Naive thymus-derived CD8-positive, alpha-beta T cell (primary cell): ENCODE measurements around the gene PKP3. TPM values are rescaled to one million over a fixed set of nuclear protein-coding genes. Genes with fewer than 3 reads are reported as not detected.
"Not testable (repeated sequence)": the region's sequence is repeated elsewhere in the genome, so short reads cannot be mapped to it uniquely, and the experiment has no call there.

ENCODE experiments used
- ATAC-seq, 2 donors: fragments of 150-1000 bp; cut with Tn5 transposase in 1 of 2; sonication (Bioruptor Pico), chemical (Tn5 transposase) in 1 of 2; 1 replicate in 1 of 2; 2 replicates in 1 of 2; pipeline ENCODE4 v1.10.0; 2021; ENCODE audit warnings: mild to moderate bottlenecking in 2 of 2, moderate library complexity in 2 of 2
- POLR2A ChIA-PET: fragments of 350-600 bp; sonication (Branson Sonifier 250); formaldehyde crosslinking; loops from one replicate; lab custom pipeline; 2021; ENCODE audit warnings: antibody characterized with exemption; lab: Charles Lee
- DNase-seq, 10 donors: peaks; one replicate each; pipeline versions ENCODE4 v3.0.0 to v3.0.0-alpha.2; 2020 to 2022
- H3K27ac Mint-ChIP-seq, 10 donors: one replicate each; pipeline ENCODE4 v1.8.0; 2020 to 2022; ENCODE audit warnings: mild to moderate bottlenecking in 10 of 10, mixed read lengths in 10 of 10, moderate library complexity in 4 of 10, inconsistent platforms in 1 of 10
- H3K27me3 Mint-ChIP-seq, 5 donors: one replicate each; pipeline ENCODE4 v1.8.0; 2021 to 2022; ENCODE audit warnings: mixed read lengths in 5 of 5
- H3K36me3 Mint-ChIP-seq, 3 donors: one replicate each; pipeline ENCODE4 v1.8.0; 2020 to 2022; ENCODE audit warnings: mixed read lengths in 3 of 3, mild to moderate bottlenecking in 2 of 3, inconsistent platforms in 1 of 3
- H3K4me1 Mint-ChIP-seq, 4 donors: one replicate each; pipeline ENCODE4 v1.8.0; 2021 to 2022; ENCODE audit warnings: mixed read lengths in 4 of 4
- H3K4me3 Mint-ChIP-seq, 10 donors: one replicate each; pipeline ENCODE4 v1.8.0; 2020 to 2022; ENCODE audit warnings: mild to moderate bottlenecking in 10 of 10, mixed read lengths in 10 of 10, moderate library complexity in 6 of 10, inconsistent platforms in 1 of 10
- H3K9me3 Mint-ChIP-seq, 9 donors: one replicate each; pipeline ENCODE4 v1.8.0; 2020 to 2022; ENCODE audit warnings: mixed read lengths in 9 of 9, mild to moderate bottlenecking in 3 of 9, inconsistent platforms in 1 of 9, moderate library complexity in 1 of 9
- polyA plus RNA-seq, 3 donors: library from polyadenylated mRNA; unstranded; fragments of 300-500 nt; fragmentation: Illumina TruSeq; gene quantifications; one replicate each; pipeline ENCODE4 v1.2.3, GENCODE V29; 2021
- total RNA-seq, 8 experiments: library from RNA in 2 of 8; stranded (reverse) in 2 of 8; gene quantifications; one replicate each; pipeline ENCODE4 v1.2.3 and lab custom pipeline; 2021 to 2026

PKP3 gene
- total and polyA plus RNA-seq, 5 experiments from 2014 or later = 0.15 to 0.47 (median 0.23) TPM; not detected in 1

DNA sequence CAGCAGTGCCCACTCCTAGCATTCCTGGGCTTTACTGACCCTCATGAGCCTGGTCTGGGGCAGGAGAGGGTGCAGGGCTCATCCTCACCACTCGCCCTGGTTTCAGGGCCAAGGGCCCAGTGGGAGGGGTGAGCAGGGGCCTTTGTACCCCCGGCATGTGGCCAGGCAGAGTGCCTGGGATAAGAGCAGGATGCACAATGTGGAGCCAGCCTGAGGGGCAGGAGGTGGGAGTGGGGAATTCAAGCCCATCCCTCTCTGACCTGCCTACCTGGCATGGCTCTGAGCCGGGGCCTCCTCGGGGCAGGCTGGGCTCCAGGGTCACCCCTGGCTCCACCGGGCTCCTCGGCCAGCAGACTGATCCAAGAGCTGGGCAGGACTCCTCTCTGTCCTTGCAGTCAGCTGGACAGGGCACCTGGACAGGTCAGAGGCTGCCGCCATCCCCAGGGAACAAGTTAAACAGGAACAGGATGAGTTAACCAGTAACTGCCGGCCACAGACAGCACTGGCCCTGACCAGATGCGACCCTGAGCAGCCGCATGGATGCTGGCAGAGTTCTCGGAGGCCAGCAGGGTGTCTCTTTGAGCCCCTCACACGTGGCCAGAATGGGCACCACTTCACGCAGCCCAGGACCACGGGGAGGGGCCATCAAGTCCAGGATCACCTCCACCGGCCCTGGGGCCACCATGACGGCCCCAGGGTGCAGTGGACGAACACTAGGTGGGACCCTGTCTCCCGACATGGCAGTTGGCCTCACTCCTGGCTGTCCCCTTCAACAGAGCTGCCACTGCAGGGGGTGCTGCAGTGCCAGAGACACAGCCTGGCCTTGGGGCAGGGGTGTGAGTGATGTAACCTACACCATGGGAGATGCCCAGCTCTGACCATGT is 15.8 kb downstream of the PKP3 start:
- Mint-ChIP-seq H3K4me3 (peak overlapping the region in 1 of 10 donors; percentile 4), H3K27me3 (no peaks in the 10 kb centered on the region), H3K4me1 (peaks cover 12 to 45% (median 32%) of the 10 kb centered on the region in 4 donors), H3K36me3 (peaks cover 0 to 9% (median 3%) of the 10 kb centered on the region in 3 donors), H3K27ac (peak overlapping the region in 3 of 10 donors; percentile 18 to 69 (median 37)), H3K9me3 (no peaks in the 10 kb centered on the region)
- DNase-seq (peak in 1 of 10 donors; percentile 3), ATAC-seq (no peak)
- POLR2A ChIA-PET = interaction anchor here (0.7 to 6.4 kb wide), 4 partner anchors 32 to 94 kb away, joined by 3 to 135 read pairs (median 3); partner anchors contain the start of genes ANO9 and PTDSS2

DNA sequence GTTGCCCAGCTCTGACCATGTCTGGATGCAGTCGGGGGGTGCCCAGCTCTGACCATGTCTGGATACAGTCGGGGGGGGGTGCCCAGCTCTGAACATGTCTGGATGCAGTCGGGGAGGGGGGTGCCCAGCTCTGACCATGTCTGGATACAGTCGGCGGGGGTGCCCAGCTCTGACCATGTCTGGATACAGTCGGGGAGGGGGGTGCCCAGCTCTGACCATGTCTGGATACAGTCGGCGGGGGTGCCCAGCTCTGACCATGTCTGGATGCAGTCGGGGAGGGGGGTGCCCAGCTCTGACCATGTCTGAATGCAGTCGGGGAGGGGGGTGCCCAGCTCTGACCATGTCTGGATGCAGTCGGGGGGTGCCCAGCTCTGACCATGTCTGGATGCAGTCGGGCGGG is 16.7 kb downstream of the PKP3 start:
- H3K4me3 Mint-ChIP-seq, H3K36me3 Mint-ChIP-seq, H3K27me3 Mint-ChIP-seq, DNase-seq, H3K9me3 Mint-ChIP-seq, H3K27ac Mint-ChIP-seq, ATAC-seq: not testable (repeated sequence)
- H3K4me1 Mint-ChIP-seq = peaks cover 10 to 42% (median 34%) of the 10 kb centered on the region in 4 donors
- POLR2A ChIA-PET = interaction anchor here (0.6 to 6.4 kb wide), 5 partner anchors 33 to 203 kb away, joined by 3 to 135 read pairs (median 3); partner anchors contain the start of genes BET1L, PTDSS2 and RIC8A

DNA sequence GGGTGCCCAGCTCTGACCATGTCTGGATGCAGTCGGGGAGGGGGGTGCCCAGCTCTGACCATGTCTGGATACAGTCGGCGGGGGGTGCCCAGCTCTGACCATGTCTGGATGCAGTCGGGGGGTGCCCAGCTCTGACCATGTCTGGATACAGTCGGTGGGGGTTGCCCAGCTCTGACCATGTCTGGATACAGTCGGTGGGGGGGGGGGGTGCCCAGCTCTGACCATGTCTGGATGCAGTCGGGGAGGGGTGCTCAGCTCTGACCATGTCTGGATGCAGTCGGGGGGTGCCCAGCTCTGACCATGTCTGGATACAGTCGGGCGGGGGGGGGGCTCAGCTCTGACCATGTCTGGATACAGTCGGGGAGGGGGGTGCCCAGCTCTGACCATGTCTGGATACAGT is 17.5 kb downstream of the PKP3 start:
- not testable (repeated sequence) for ATAC-seq, H3K27me3 Mint-ChIP-seq, H3K36me3 Mint-ChIP-seq, H3K27ac Mint-ChIP-seq, H3K9me3 Mint-ChIP-seq, H3K4me3 Mint-ChIP-seq, DNase-seq
- H3K4me1 Mint-ChIP-seq = peaks cover 12 to 46% (median 40%) of the 10 kb centered on the region in 4 donors
- POLR2A ChIA-PET = interaction anchor here (0.6 to 7.9 kb wide), 3 partner anchors 10 to 204 kb away, joined by 3 to 144 read pairs (median 3); partner anchors contain the start of genes BET1L, PTDSS2 and RIC8A

DNA sequence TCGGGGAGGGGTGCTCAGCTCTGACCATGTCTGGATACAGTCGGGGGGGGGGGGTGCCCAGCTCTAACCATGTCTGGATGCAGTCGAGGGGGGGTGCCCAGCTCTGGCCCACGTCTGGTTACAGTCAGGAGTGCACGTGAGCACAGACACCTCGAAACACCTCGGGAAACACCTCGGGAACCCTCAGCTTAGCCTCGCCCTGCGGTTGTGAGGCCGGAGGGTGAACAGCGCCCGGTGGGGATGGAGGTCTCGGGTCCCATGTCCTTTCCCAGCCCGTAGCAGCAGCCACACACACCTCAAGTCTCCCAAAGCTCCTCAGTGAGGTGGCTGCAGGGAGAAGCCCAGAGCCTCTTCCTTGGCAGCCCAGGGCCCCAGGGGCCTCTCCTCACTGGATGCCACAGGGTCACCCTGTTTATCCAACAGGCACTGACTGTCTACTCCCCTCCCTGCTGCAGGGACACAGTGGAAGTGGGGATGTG is 18.7 kb downstream of the PKP3 start:
- Mint-ChIP-seq H3K27ac (peak overlapping the region in 8 of 10 donors; percentile 9 to 90 (median 70)), H3K4me3 (peak overlapping the region; percentile 77 to 100 (median 86)), H3K27me3 (no peaks in the 10 kb centered on the region), H3K36me3 (peaks cover 0 to 4% (median 3%) of the 10 kb centered on the region in 3 donors), H3K9me3 (no peaks in the 10 kb centered on the region), H3K4me1 (peaks cover 12 to 45% (median 41%) of the 10 kb centered on the region in 4 donors)
- POLR2A ChIA-PET = interaction anchor here (0.6 to 7.9 kb wide), 4 partner anchors 9 to 123 kb away, joined by 3 to 144 read pairs (median 4); partner anchors contain the start of genes HRAS and PTDSS2
- peak in 1 of 10 donors; percentile 1 for DNase-seq
- no peak for ATAC-seq

DNA sequence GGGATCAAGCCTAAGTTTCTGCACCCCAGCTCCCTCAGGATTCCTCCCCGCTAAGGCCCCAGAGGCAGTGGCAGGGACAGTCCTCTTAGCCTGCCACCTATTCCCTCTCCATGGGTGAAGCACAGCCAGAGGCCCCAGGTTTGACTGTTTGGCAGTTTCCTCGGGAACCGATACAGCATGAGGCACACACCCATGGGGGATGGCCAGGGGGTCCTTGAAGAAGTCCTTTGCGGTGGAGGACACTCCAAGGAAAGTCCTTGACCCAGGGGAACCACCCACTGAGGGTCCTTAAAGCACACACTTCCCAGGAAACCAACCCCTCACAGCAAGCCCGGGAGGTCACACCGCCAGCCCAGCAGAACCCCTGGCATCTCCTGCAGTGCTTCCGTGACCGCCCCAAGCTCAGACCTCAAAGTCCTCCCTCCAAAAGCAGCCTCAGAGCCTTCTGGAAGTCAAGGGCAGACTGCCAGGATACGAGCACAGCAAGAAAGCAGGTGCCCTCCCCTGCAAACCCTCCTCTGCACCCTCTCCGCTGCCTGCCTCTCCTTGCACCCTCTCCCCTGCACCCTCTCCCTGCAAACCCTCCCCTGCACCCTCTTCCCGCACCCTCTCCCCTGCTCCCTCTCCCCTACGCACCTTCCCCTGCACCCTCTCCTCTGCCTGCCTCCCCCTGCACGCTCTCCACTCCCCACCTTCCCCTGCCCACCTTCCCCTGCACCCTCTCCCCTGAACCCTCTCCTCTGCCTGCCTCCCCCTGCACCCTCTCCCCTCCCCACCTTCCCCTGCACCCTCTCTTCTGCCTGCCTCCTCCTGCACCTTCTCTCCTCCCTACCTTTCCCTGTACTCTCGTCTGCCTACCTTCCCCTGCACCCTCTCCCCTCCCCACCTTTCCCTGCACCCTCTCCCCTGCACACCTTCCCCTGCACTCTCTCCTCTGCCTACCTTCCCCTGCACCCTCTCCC is 19.4 kb downstream of the PKP3 start:
- Mint-ChIP-seq H3K27ac (peak overlapping the region; percentile 40 to 91 (median 82)), H3K4me1 (peaks cover 12 to 44% (median 43%) of the 10 kb centered on the region in 4 donors), H3K27me3 (no peaks in the 10 kb centered on the region), H3K9me3 (no peaks in the 10 kb centered on the region), H3K4me3 (peak overlapping the region; percentile 77 to 100 (median 86)), H3K36me3 (peaks cover 0 to 3% (median 3%) of the 10 kb centered on the region in 3 donors)
- ATAC-seq (peak in 1 of 2 donors; percentile 4), DNase-seq (peak in 3 of 10 donors; percentile 13 to 34 (median 27))
- POLR2A ChIA-PET = interaction anchor here (0.6 to 7.9 kb wide), 12 partner anchors 8 to 206 kb away, joined by 3 to 144 read pairs (median 12); partner anchors contain the start of genes ANO9, BET1L, HRAS and PHRF1

DNA sequence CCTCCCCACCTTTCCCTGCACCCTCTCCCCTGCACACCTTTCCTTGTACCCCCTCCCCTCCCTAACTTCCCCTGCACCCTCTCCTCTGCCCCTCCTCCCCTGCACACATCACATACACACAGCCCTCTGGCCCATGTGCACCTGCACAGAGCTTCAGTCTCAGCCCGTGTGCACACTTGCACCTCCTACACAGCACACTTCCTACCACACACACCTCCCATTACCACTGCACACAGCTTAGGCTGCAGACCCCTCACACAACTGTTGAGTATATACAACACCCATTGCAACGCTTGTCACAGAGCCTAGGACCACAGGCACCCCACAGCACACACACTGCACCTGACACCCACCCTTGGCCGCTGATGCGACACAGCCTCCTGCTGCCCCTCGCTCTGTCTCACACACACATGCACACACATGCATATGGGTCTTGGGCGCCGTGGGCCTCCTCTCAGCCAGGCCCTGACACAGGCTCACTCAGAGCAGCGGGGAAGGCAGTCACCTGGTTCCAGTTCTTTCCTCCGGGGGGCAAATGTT is 20.4 kb downstream of the PKP3 start:
- Mint-ChIP-seq H3K9me3 (no peaks in the 10 kb centered on the region), H3K27me3 (no peaks in the 10 kb centered on the region), H3K36me3 (peaks cover 0 to 3% (median 3%) of the 10 kb centered on the region in 3 donors), H3K27ac (peak overlapping the region; percentile 91 to 97 (median 95)), H3K4me1 (peaks cover 9 to 44% (median 33%) of the 10 kb centered on the region in 4 donors), H3K4me3 (peak overlapping the region; percentile 92 to 100 (median 98))
- DNase-seq (peak in 3 of 10 donors; percentile 16 to 30 (median 19)), ATAC-seq (peak; percentile 36 to 38)
- POLR2A ChIA-PET = interaction anchor here (0.6 to 7.9 kb wide), 19 partner anchors 9 to 405 kb away, joined by 3 to 144 read pairs (median 4); partner anchors contain the start of genes ANO9, BET1L, PHRF1 and PNPLA2

DNA sequence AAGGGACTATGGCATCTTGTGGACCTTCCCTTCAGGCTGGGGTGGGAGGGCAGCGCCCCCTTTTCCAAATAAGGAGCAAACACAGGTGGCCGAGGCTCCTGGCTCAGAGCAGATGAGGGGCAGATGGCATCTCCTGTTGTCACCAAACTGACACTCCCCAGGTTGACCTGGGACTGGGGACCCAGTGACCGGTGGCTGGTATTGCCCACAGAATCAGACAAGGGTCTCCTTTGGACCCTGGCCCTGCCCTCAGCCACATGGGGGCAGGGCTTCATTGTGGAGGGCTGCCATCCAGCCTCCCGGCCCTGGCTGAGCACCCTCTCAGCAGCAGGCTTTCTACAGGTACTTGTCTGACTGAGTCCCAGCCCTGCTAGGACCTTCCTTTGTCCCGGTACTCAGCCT is 21.6 kb downstream of the PKP3 start:
- Mint-ChIP-seq H3K4me1 (peaks cover 9 to 44% (median 32%) of the 10 kb centered on the region in 4 donors), H3K4me3 (peak overlapping the region; percentile 92 to 100 (median 98)), H3K9me3 (no peaks in the 10 kb centered on the region), H3K36me3 (peaks cover 0 to 3% (median 0%) of the 10 kb centered on the region in 3 donors), H3K27ac (peak overlapping the region; percentile 91 to 97 (median 95)), H3K27me3 (no peaks in the 10 kb centered on the region)
- peak in 1 of 2 donors; percentile 2 for ATAC-seq
- DNase-seq = peak in 2 of 10 donors; percentile 1 to 6
- POLR2A ChIA-PET = interaction anchor here (0.8 to 7.9 kb wide), 16 partner anchors 10 to 208 kb away, joined by 3 to 144 read pairs (median 6); partner anchors contain the start of genes ANO9, BET1L, HRAS and PGGHG

DNA sequence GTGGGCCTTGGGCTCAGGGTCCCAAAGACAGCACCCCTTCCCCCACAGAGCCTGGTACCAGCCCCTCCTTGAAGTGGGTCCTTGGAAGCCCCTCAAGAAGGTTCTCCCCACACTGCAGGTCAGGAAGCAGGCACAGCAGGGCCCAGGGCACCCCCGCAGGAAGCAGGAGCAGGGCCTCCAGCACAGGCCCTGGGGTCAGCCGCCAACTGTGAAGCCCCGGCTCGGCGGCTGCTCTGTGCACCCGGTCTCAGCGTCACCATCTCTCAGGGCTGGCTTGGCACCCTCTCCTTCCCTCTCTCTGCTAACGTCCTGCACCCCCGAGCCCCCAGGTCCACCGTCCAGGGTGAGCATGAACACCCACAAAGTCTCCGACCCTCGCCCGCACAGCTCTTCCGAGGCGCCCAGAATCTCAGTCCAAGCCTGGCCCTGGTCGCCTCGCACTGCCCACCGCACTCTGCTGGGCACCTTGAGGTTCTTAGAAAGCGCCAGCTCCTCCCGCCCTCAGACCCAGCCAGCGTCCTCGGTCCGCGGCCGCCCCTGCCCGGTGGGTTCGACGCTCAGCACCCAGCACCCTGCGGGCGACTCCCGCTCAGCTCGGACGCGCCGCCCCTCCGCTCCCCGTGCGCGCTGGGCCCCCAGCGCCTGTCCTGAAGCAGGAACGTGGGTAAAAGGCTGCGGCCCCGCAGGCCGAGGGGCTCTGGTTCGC is 22.2 kb downstream of the PKP3 start:
- ATAC-seq (peak in 1 of 2 donors; percentile 9), DNase-seq (peak in 2 of 10 donors; percentile 2 to 13)
- no peaks in the 10 kb centered on the region for H3K9me3 Mint-ChIP-seq
- peaks cover 0 to 3% (median 0%) of the 10 kb centered on the region in 3 donors for H3K36me3 Mint-ChIP-seq
- H3K27ac Mint-ChIP-seq = peak overlapping the region; percentile 91 to 97 (median 95)
- H3K4me1 Mint-ChIP-seq = peaks cover 9 to 44% (median 32%) of the 10 kb centered on the region in 4 donors
- H3K27me3 Mint-ChIP-seq = no peaks in the 10 kb centered on the region
- POLR2A ChIA-PET = interaction anchor here (0.6 to 7.9 kb wide), 22 partner anchors 10 to 219 kb away, joined by 3 to 144 read pairs (median 4); partner anchors contain the start of genes ANO9, BET1L, HRAS and PTDSS2
- H3K4me3 Mint-ChIP-seq = peak overlapping the region; percentile 92 to 100 (median 98)

DNA sequence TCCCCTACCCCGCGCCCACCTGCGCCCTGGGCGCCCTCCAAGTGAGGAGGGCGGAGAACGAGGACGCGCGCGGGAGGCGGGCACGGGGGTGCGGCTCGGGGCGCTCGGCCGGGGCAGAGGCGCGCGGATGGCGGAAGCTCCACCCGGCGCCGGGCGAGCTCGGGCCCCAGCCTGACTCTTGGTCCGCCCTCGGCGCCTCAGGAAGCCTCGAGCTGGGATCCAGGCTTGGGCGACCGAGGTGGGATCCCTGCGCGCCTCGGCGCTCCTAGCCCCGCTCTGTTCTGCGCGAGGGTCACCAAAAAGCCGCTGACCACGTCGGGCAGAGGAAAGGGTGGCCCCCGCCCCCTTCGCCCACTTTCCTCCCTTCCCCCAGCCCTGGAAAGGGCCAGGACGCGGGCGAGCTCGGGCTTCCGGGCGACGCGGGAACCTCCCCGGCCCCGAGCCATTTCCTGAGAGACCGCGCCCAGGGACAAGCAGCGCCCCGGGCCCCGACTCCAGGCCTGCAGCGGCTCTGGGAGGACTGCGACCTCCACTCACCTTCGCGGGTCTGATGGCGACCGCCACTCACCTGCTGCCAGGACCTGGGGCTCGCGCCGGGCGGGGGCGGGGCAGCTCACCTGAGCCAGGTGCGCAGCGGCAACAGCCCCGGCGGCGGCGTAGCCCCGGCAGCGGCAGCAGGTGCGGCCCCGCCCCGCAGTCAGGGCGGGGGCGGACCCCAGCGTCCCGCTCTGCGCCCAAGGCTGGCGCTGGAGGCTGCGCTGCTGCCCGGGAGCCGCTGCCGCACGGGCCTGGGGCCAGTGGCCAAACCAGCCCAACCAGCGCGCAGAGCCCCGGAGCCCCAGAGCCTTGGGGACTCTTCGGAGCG is 23.0 kb downstream of the PKP3 start:
- H3K4me3 Mint-ChIP-seq = peak overlapping the region in 9 of 10 donors; percentile 92 to 100 (median 98)
- ATAC-seq (peak; percentile 20 to 33), DNase-seq (peak in 6 of 10 donors; percentile 13 to 52 (median 45))
- peak overlapping the region in 3 of 10 donors; percentile 31 to 95 (median 92) for H3K27ac Mint-ChIP-seq
- POLR2A ChIA-PET = interaction anchor here (0.6 to 7.9 kb wide), 18 partner anchors 9 to 220 kb away, joined by 3 to 144 read pairs (median 4); partner anchors contain the start of genes ANO9, BET1L, PTDSS2 and RIC8A
- peaks cover 0 to 3% (median 0%) of the 10 kb centered on the region in 3 donors for H3K36me3 Mint-ChIP-seq
- no peaks in the 10 kb centered on the region for H3K9me3 Mint-ChIP-seq
- no peaks in the 10 kb centered on the region for H3K27me3 Mint-ChIP-seq
- peaks cover 9 to 44% (median 32%) of the 10 kb centered on the region in 4 donors for H3K4me1 Mint-ChIP-seq
